Keratinocyte (primary cell): Measurements from ENCODE around the gene KRT79. TPM values are rescaled to one million over a fixed set of nuclear protein-coding genes. Genes with fewer than 3 reads are reported as not detected.

Experiments
- DNase-seq: peaks from one replicate; pipeline ENCODE4 v3.0.0-alpha.2; 2011; ENCODE audit warnings: low read depth, missing footprints, low spot score
- FAIRE-seq: peaks from 2 replicates; lab custom pipeline; 2011; peaks lifted over from hg19 to GRCh38; lab: Jason Lieb, UNC
- H2AFZ ChIP-seq: 2 replicates; pipeline ENCODE4 v1.6.0; 2012; ENCODE audit warnings: low read length, control low read depth, inconsistent platforms; ENCODE audit not compliant: control insufficient read depth
- H3K27ac ChIP-seq: 2 replicates; pipeline ENCODE4 v1.5.1; 2011; ENCODE audit warnings: low read length; ENCODE audit not compliant: control insufficient read depth, insufficient read depth
- H3K27me3 ChIP-seq: 3 replicates; pipeline ENCODE4 v1.6.0; 2011; ENCODE audit warnings: low read length; ENCODE audit not compliant: control insufficient read depth, insufficient read depth; ENCODE audit errors: extremely low read depth
- H3K36me3 ChIP-seq, 2 experiments: 2 replicates in 1 of 2; 3 replicates in 1 of 2; pipeline ENCODE4 v1.5.1; 2011; ENCODE audit warnings: low read length in 2 of 2, mild to moderate bottlenecking in 1 of 2; ENCODE audit not compliant: control insufficient read depth in 2 of 2, insufficient read depth in 2 of 2; ENCODE audit errors: extremely low read depth in 1 of 2
- H3K4me1 ChIP-seq: 3 replicates; pipeline ENCODE4 v1.5.1; 2011; ENCODE audit warnings: low read length; ENCODE audit not compliant: control insufficient read depth, insufficient read depth; ENCODE audit errors: extremely low read depth
- H3K4me2 ChIP-seq: 3 replicates; pipeline ENCODE4 v1.6.0; 2011; ENCODE audit warnings: low read depth, low read length; ENCODE audit not compliant: control insufficient read depth, insufficient read depth; ENCODE audit errors: extremely low read depth
- H3K4me3 ChIP-seq, 3 experiments: fragments of 200-600 bp in 1 of 3; sonication (generic) in 1 of 3; 2 replicates in 2 of 3; 3 replicates in 1 of 3; pipeline ENCODE4 v1.5.1; 2011 to 2016; ENCODE audit warnings: low read length in 3 of 3, mild to moderate bottlenecking in 3 of 3, control low read depth in 2 of 3, inconsistent platforms in 1 of 3, low read depth in 1 of 3, mixed read lengths in 1 of 3, mixed run types in 1 of 3, moderate library complexity in 1 of 3; ENCODE audit not compliant: control insufficient read depth in 2 of 3, insufficient read depth in 2 of 3; ENCODE audit errors: extremely low read depth in 1 of 3
- H3K79me2 ChIP-seq: 2 replicates; pipeline ENCODE4 v1.6.0; 2012; ENCODE audit warnings: low read length; ENCODE audit not compliant: control insufficient read depth, insufficient read depth
- H3K9ac ChIP-seq: 3 replicates; pipeline ENCODE4 v1.6.0; 2011; ENCODE audit warnings: low read length; ENCODE audit not compliant: control insufficient read depth, insufficient read depth; ENCODE audit errors: extremely low read depth
- H3K9me1 ChIP-seq: 3 replicates; pipeline ENCODE4 v1.6.0; 2011; ENCODE audit warnings: low read length; ENCODE audit not compliant: control insufficient read depth, insufficient read depth; ENCODE audit errors: extremely low read depth
- H3K9me3 ChIP-seq: 2 replicates; pipeline ENCODE4 v1.5.1; 2012; ENCODE audit warnings: low read depth, low read length; ENCODE audit not compliant: control insufficient read depth
- H4K20me1 ChIP-seq: 3 replicates; pipeline ENCODE4 v1.6.0; 2011; ENCODE audit warnings: low read length; ENCODE audit not compliant: control insufficient read depth, insufficient read depth; ENCODE audit errors: extremely low read depth
- EZH2 ChIP-seq: IDR thresholded peaks from one replicate; pipeline ENCODE4 v1.6.1; 2012; ENCODE audit warnings: inconsistent platforms, mild to moderate bottlenecking, low read length, moderate library complexity
- dilution Hi-C: fragments of 300-500 bp; cut with MboI; formaldehyde crosslinking; loops from one replicate; pipeline ENCODE4 v1.7.0; 2020; ENCODE audit warnings: low sequenced_read_pairs; ENCODE audit not compliant: extremely low pct_ligation_motif_present
- polyA plus RNA-seq, 5 experiments: library from polyadenylated mRNA; depleted of rRNA in 3 of 5; stranded (reverse) in 3 of 5; stranded (forward) in 1 of 5; unstranded in 1 of 5; fragments of >200 nt; gene quantifications; 1 replicate in 1 of 5; 2 replicates in 3 of 5; 3 replicates in 1 of 5; pipeline versions ENCODE4 v1.2.1 to v1.2.3, GENCODE V29; 2011 to 2012; ENCODE audit warnings: missing spikeins in 2 of 5, low read depth in 1 of 5, low replicate concordance in 1 of 5
- TF ChIP-seq, protein P1 (sequence below), 3 experiments: IDR thresholded peaks in 1 of 3; conservative IDR thresholded peaks in 1 of 3; optimal IDR thresholded peaks in 1 of 3; 2 replicates in 2 of 3; 3 replicates in 1 of 3; pipeline versions ENCODE3 to v1.5.1; 2011; ENCODE audit warnings: low read length in 3 of 3, mild to moderate bottlenecking in 3 of 3, moderate library complexity in 2 of 3, control low read depth in 1 of 3, inconsistent platforms in 1 of 3; ENCODE audit not compliant: insufficient read depth in 2 of 3; ENCODE audit errors: extremely low read depth in 1 of 3

The KRT79 gene
- polyA plus RNA-seq, 1 donor (not counting 4 experiments of a cell fraction or from before 2014, with no cell fraction given) = 0.09 TPM

DNA sequence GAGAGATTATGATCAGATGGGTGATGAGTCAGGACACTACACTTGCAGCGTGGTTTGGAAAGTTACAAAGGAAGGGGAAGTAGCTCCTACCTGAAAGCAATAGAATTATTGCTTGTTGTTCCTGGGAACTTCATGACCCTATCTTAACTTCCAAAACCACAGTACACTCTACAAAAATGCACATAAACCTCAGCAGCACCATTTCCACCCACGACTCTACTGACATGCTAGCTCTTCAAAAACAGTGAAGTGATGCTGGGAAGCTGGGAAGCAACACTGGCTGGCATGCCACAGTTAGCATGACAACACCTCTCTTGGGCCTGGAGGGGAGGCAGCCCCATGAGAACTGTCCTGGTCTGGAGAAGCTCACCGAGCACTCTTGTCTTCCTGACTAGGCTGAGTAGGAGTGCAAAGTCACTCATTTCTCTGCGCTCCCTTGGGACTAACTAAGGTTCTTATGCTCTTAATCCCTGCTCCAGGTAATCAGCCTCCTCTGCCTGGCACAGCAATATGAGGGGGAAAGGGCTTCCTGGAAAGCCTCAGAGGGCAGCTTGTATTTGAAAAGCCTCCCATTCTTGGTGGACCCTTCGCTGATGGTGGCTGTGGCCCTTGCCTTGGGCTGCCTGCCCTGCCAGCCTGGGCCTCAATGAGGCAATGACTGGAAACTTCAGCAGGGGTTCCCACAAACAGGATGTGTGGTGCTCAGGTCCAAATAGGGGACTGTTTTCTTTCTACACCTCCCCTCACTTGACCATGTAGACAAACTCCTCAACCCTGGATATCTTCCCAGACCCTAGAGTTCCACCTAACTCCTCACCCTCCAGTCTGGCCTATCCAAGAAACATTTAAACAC, 39.4 kb downstream of the KRT79 start:
- TF ChIP-seq EZH2 = no peak
- TF ChIP-seq, protein P1, sequence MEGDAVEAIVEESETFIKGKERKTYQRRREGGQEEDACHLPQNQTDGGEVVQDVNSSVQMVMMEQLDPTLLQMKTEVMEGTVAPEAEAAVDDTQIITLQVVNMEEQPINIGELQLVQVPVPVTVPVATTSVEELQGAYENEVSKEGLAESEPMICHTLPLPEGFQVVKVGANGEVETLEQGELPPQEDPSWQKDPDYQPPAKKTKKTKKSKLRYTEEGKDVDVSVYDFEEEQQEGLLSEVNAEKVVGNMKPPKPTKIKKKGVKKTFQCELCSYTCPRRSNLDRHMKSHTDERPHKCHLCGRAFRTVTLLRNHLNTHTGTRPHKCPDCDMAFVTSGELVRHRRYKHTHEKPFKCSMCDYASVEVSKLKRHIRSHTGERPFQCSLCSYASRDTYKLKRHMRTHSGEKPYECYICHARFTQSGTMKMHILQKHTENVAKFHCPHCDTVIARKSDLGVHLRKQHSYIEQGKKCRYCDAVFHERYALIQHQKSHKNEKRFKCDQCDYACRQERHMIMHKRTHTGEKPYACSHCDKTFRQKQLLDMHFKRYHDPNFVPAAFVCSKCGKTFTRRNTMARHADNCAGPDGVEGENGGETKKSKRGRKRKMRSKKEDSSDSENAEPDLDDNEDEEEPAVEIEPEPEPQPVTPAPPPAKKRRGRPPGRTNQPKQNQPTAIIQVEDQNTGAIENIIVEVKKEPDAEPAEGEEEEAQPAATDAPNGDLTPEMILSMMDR (optimal IDR thresholded peaks at IDR 0.05 in 1 of 3, IDR thresholded peaks at IDR 0.05 in 1 of 3, conservative IDR thresholded peaks at IDR 0.05 in 1 of 3; ENCODE audit: extremely low read depth in 1 of 3, insufficient read depth in 2 of 3, low read length in 3 of 3) = no peak
- DNase-seq (peak; percentile 17), FAIRE-seq (peak; percentile 95)
- H3K27me3 ChIP-seq = peaks cover 30% of the 10 kb centered on the region
- no peaks in the 10 kb centered on the region for H3K36me3 ChIP-seq
- H3K4me2 ChIP-seq = peak overlapping the region; percentile 6
- dilution Hi-C loops = no loop called here
- H3K4me1 ChIP-seq = peaks cover 39% of the 10 kb centered on the region
- H2AFZ ChIP-seq = no peak overlapping the region
- no peaks in the 10 kb centered on the region for H3K79me2 ChIP-seq
- no peaks in the 10 kb centered on the region for H4K20me1 ChIP-seq
- H3K4me3 ChIP-seq = no peak overlapping the region
- H3K27ac ChIP-seq = no peak overlapping the region
- no peaks in the 10 kb centered on the region for H3K9me1 ChIP-seq
- no peak overlapping the region for H3K9ac ChIP-seq
- no peaks in the 10 kb centered on the region for H3K9me3 ChIP-seq

DNA sequence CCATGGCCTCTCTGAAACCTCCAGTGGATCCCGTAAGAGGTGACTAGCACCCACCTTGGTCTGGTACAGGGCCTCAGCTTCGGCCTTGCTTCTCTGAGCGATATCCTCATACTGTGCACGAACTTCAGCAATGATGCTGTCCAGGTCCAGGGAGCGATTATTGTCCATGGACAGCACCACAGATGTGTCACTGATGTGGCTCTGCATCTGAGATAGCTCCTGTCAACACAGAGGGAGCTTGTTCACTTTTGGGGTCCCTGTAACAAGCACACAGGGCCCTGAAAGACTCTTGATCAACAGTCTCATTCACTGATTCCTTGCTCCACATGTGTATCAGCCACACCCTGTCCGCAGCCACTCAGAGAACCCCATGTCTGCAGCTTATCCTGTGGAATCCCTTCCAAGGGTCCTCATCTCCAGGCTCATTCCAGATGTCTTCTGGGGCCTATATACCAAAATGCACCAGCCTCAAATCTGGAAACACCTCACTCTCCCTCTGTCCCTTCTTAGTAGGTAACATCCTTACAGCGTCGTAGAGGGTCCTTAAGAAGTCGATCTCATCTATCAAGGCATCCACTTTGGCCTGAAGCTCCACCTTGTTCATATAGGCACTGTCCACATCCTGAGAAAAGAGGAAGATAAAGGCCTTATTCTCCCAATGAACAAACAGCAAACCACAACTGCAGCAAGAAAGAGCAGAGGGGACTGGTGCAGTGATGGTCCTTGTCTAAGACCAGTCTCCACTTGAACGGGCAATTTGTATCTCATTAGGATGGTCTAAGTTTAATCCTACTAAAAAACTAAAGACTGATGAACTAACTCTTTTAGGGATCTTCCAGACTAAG, 41.7 kb downstream of the KRT79 start:
- dilution Hi-C loops = no loop called here
- Histone ChIP-seq H3K79me2 (no peaks in the 10 kb centered on the region), H4K20me1 (no peaks in the 10 kb centered on the region), H3K4me1 (peaks cover 17% of the 10 kb centered on the region), H3K4me2 (no peak overlapping the region), H3K36me3 (no peaks in the 10 kb centered on the region), H2AFZ (no peak overlapping the region), H3K9ac (no peak overlapping the region), H3K4me3 (no peak overlapping the region), H3K27ac (no peak overlapping the region), H3K9me3 (no peaks in the 10 kb centered on the region), H3K9me1 (no peaks in the 10 kb centered on the region), H3K27me3 (peaks cover 51% of the 10 kb centered on the region)
- TF ChIP-seq EZH2 = peak; percentile 35
- TF ChIP-seq, protein P1 (optimal IDR thresholded peaks at IDR 0.05 in 1 of 3, IDR thresholded peaks at IDR 0.05 in 1 of 3, conservative IDR thresholded peaks at IDR 0.05 in 1 of 3; ENCODE audit: extremely low read depth in 1 of 3, insufficient read depth in 2 of 3, low read length in 3 of 3) = no peak
- DNase-seq (no peak), FAIRE-seq (no peak)
